ENCODE data around the gene SRRT.

GRCh38 chr7:100836812-100837098, 38.1 kb upstream of the SRRT start:
- TF ChIP-seq CTCF (conservative IDR thresholded peaks at IDR 0.05; ENCODE audit: low read length) = no peak
- no peak for TF ChIP-seq EZH2phosphoT487 (IDR thresholded peaks at IDR 0.05; ENCODE audit: borderline replicate concordance)

Data from Loucy (cell line).